ENCODE measurements around the gene LY86. TPM values are rescaled to one million over a fixed set of nuclear protein-coding genes. Genes with fewer than 3 reads are reported as not detected.

The LY86 gene
- total RNA-seq, 1 experiment from 2014 or later, result not detected

- in situ Hi-C loops (cut with HindIII; ENCODE audit: low sequenced_read_pairs), result no loop called here
- no peak for DNase-seq (ENCODE audit: low spot score)
Measured at GRCh38 chr6:6569096-6569810, 19.3 kb upstream of the LY86 start.

- in situ Hi-C loops (cut with HindIII; ENCODE audit: low sequenced_read_pairs), result no loop called here
- DNase-seq (ENCODE audit: low spot score), result no peak
Measured at GRCh38 chr6:6569811-6570164, 18.7 kb upstream of the LY86 start.

GRCh38 chr6:6570929-6571671 lies 17.4 kb upstream of the LY86 start:
- in situ Hi-C loops (cut with HindIII; ENCODE audit: low sequenced_read_pairs), result no loop called here
- no peak for DNase-seq (ENCODE audit: low spot score)

GRCh38 chr6:6575143-6575542 lies 13.4 kb upstream of the LY86 start:
- DNase-seq (ENCODE audit: low spot score), result no peak
- in situ Hi-C loops (cut with HindIII; ENCODE audit: low sequenced_read_pairs), result loop anchor here (5.0 kb wide), 1 partner anchor 37 kb away; no protein-coding TSS in a partner anchor

GRCh38 chr6:6577735-6578134 lies 10.8 kb upstream of the LY86 start:
- in situ Hi-C loops (cut with HindIII; ENCODE audit: low sequenced_read_pairs), result loop anchor here (5.0 kb wide), 1 partner anchor 35 kb away; no protein-coding TSS in a partner anchor
- DNase-seq (ENCODE audit: low spot score), result no peak

- DNase-seq (ENCODE audit: low spot score), result no peak
- in situ Hi-C loops (cut with HindIII; ENCODE audit: low sequenced_read_pairs), result loop anchor here (5.0 kb wide), 1 partner anchor 33 kb away; no protein-coding TSS in a partner anchor
Measured at GRCh38 chr6:6579281-6579680, 9.2 kb upstream of the LY86 start.

- in situ Hi-C loops (cut with HindIII; ENCODE audit: low sequenced_read_pairs), result no loop called here
Measured at GRCh38 chr6:6580225-6580856, 8.2 kb upstream of the LY86 start.

GRCh38 chr6:6581054-6581453 lies 7.5 kb upstream of the LY86 start:
- in situ Hi-C loops (cut with HindIII; ENCODE audit: low sequenced_read_pairs), result no loop called here

More at GRCh38 chr6:6580225-6580856, 8.2 kb upstream of the LY86 start:
- no peak for DNase-seq (ENCODE audit: low spot score)

GRCh38 chr6:6582131-6582530 lies 6.4 kb upstream of the LY86 start:
- in situ Hi-C loops (cut with HindIII; ENCODE audit: low sequenced_read_pairs), result no loop called here
- DNase-seq (ENCODE audit: low spot score), result no peak

More at GRCh38 chr6:6581054-6581453, 7.5 kb upstream of the LY86 start:
- DNase-seq (ENCODE audit: low spot score), result no peak

GRCh38 chr6:6583836-6584235 lies 4.7 kb upstream of the LY86 start:
- in situ Hi-C loops (cut with HindIII; ENCODE audit: low sequenced_read_pairs), result no loop called here
- no peak for DNase-seq (ENCODE audit: low spot score)

- in situ Hi-C loops (cut with HindIII; ENCODE audit: low sequenced_read_pairs), result no loop called here
Measured at GRCh38 chr6:6584310-6585002, 4.1 kb upstream of the LY86 start.

GRCh38 chr6:6585003-6585311 lies 3.6 kb upstream of the LY86 start:
- in situ Hi-C loops (cut with HindIII; ENCODE audit: low sequenced_read_pairs), result no loop called here
- DNase-seq (ENCODE audit: low spot score), result no peak

More at GRCh38 chr6:6584310-6585002, 4.1 kb upstream of the LY86 start:
- DNase-seq (ENCODE audit: low spot score), result no peak

- in situ Hi-C loops (cut with HindIII; ENCODE audit: low sequenced_read_pairs), result no loop called here
- no peak for DNase-seq (ENCODE audit: low spot score)
Measured at GRCh38 chr6:6586167-6586566, 2.4 kb upstream of the LY86 start.

GRCh38 chr6:6586671-6587526 lies 1.6 kb upstream of the LY86 start:
- no peak for DNase-seq (ENCODE audit: low spot score)
- in situ Hi-C loops (cut with HindIII; ENCODE audit: low sequenced_read_pairs), result no loop called here

GRCh38 chr6:6587696-6588063 lies 840 bp upstream of the LY86 start:
- no peak for DNase-seq (ENCODE audit: low spot score)
- in situ Hi-C loops (cut with HindIII; ENCODE audit: low sequenced_read_pairs), result no loop called here

- in situ Hi-C loops (cut with HindIII; ENCODE audit: low sequenced_read_pairs), result no loop called here
- no peak for DNase-seq (ENCODE audit: low spot score)
Measured at GRCh38 chr6:6588924-6589709, 597 bp downstream of the LY86 start.

- no peak for DNase-seq (ENCODE audit: low spot score)
- in situ Hi-C loops (cut with HindIII; ENCODE audit: low sequenced_read_pairs), result no loop called here
Measured at GRCh38 chr6:6590530-6590929, 2.0 kb downstream of the LY86 start.

GRCh38 chr6:6591778-6592465 lies 3.4 kb downstream of the LY86 start:
- no peak for DNase-seq (ENCODE audit: low spot score)
- in situ Hi-C loops (cut with HindIII; ENCODE audit: low sequenced_read_pairs), result no loop called here
